GM19467 (cell line): ENCODE measurements around the gene ABHD2.
"Not testable (repeated sequence)": the region's sequence is repeated elsewhere in the genome, so short reads cannot be mapped to it uniquely, and the experiment has no call there.

Experiments
- ATAC-seq: cut with Tn5 transposase; IDR thresholded peaks from one replicate; pipeline ENCODE4 v1.9.1; 2021; ENCODE audit warnings: mild to moderate bottlenecking, moderate library complexity; ENCODE audit not compliant: unreplicated experiment

The ABHD2 gene

DNA sequence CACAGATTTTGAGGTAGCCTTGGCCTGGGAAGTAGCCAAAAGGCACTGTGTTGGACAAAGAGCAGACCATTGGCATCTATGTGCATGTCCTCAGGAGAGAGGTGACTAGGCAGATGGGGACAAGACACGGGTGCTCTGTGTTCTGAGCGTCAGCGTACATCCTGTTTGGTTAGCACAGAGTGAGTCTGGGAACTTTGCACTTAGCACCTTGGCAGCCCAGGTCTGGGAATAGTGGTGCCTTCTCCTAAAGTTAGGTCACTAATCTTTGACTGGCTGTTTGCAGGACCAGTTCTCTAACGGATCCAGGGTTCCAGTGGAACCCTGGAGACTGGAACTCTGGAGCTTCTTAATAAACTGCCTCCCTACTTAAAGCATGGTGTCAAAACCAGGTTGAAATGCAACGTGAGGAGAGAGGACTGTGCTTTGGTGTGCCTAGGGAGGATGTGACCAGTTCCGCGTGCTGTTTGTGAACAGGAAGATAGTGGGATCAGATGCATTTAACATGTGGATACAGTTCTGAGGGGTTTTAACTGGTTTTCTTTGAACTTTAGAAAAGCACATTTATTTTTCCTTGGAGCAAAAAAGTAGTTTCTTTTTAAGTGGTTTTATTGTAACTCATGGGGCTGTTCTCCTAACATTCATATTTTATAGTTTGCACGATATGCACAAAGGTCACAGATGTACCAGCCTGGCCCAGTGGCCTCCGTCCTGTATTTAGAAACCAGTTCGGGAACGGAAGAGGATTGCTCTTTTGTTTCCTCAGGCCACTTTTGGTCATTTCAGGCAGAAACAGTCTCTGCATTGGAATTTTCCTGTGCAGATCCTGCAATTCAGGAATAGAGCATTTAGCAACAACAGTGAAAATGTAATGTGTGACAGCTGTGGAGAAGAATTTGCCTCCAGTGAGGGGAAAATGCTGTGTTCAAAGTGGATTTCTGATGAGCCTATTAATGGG is 48.8 kb downstream of the ABHD2 start:
- ATAC-seq: no peak

GRCh38 chr15:89137926-89138325 is 49.7 kb downstream of the ABHD2 start:
- ATAC-seq: no peak

GRCh38 chr15:89138999-89139612 is 50.9 kb downstream of the ABHD2 start:
- ATAC-seq: no peak

DNA sequence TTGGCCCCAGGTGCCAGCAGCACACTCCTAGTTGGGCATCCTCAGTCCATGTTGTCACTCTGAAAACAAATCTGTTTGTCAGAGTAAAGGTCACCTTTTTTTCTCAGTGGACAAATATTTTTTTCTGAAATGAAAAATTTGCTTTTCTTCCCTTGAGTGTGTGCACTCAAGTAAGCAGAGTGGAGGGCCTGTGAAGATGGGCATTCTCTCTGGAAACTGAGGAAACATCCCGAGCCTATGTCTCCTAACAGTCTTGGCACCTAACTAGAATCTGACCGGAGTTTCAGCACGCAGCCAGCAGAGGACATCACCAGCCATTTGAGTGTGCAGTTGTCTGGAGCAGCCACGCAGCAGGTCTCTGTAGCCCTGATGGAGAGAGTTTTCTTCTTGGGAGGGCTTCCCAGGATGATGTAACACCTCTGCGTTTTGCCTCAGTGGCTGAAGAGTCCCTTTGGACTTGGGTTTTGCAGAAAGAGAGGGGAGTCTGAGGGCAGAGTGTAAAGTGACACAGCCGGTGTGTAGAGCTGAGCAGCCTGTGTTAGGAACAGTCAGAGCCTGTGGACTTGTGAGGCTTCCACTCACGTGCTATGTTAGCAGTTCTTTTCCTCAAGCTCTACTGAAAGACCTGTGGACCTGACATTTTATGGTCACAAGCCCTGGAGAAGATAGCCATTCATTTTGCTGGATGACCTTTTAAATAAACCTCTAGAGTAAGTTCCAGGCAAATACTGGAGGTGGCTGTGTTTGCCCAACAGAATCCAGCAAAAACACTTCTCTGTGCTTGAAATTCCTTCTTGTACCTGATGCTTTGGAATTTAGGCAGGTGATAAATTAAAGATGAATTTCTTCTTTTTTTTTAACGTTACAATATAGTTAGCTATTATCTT is 51.6 kb downstream of the ABHD2 start:
- ATAC-seq: no peak

- ATAC-seq: no peak
Measured at GRCh38 chr15:89140595-89140994, 52.3 kb downstream of the ABHD2 start.

GRCh38 chr15:89141159-89141558 is 52.9 kb downstream of the ABHD2 start:
- ATAC-seq: not testable (repeated sequence)

- ATAC-seq: no peak
Measured at GRCh38 chr15:89141885-89142284, 53.6 kb downstream of the ABHD2 start.

DNA sequence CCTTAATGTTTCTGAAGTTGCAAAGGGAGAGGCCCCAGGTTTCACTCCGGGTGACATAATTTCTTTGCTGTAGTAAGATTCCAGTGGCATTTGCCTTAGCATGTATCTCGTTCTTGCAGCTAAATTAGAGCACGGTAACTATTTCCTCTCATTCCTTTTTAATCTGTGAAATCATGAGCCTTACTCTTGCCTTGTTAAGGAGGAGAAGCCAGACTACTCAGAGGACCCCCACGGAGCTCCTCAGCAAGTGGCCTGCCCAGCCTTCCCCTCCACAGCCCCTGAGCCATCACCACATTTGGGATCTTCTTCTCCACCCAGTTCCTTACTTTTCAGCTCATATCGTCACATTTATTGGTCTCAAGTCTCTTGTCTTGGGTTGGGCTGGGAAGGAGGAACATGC is 54.2 kb downstream of the ABHD2 start:
- ATAC-seq: no peak

DNA sequence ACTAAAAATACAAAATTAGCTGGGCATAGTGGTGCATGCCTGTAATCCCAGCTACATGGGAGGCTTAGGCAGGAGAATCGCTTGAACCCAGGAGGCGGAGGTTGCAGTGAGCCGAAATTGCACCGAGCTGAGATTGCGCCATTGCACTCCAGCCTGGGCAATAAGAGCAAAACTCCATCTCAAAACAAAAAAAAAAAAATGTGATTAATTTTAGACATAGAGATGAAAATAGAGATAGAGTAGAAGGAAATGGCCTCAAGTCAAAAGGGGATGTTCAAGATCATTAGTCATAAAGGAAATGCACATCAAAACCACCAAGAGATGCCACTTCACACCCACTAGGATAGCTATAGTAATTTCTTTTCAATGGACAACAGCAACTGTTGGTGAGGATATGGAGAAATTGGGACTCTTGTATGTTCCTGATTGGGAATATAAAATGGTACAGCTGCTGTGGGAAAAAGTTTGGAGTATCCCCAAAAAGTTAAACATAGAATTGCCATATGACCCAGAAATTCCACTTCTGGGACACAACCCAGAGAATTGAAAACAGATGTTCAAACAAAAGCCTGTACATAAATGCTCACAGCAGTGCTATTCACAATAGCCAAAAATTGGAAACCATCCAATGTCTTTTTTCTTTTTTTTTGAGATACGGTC is 55.4 kb downstream of the ABHD2 start:
- ATAC-seq: no peak

DNA sequence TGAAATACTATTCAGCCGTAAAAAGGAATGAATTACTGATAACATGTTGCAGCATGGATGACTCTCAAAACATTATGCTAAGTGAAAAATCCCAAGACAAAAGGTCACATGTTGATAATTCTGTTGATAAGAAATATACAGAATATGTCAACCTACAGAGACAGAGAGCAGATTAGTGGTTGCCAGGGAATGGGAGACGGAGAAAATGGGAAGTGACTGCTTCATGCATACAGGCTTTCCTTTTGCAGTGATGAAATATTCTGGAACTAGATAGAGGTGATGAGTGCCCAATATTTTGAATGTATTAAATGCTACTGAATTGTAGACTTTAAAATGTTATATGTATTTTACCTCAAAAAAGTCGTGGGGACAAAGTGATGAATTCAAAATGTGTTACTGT is 56.2 kb downstream of the ABHD2 start:
- no peak for ATAC-seq

- no peak for ATAC-seq
Measured at GRCh38 chr15:89146366-89146765, 58.1 kb downstream of the ABHD2 start.

GRCh38 chr15:89148126-89148525 is 59.9 kb downstream of the ABHD2 start:
- ATAC-seq: no peak

- ATAC-seq: no peak
Measured at GRCh38 chr15:89149501-89150101, 61.3 kb downstream of the ABHD2 start.

- no peak for ATAC-seq
Measured at GRCh38 chr15:89150287-89150686, 62.0 kb downstream of the ABHD2 start.

DNA sequence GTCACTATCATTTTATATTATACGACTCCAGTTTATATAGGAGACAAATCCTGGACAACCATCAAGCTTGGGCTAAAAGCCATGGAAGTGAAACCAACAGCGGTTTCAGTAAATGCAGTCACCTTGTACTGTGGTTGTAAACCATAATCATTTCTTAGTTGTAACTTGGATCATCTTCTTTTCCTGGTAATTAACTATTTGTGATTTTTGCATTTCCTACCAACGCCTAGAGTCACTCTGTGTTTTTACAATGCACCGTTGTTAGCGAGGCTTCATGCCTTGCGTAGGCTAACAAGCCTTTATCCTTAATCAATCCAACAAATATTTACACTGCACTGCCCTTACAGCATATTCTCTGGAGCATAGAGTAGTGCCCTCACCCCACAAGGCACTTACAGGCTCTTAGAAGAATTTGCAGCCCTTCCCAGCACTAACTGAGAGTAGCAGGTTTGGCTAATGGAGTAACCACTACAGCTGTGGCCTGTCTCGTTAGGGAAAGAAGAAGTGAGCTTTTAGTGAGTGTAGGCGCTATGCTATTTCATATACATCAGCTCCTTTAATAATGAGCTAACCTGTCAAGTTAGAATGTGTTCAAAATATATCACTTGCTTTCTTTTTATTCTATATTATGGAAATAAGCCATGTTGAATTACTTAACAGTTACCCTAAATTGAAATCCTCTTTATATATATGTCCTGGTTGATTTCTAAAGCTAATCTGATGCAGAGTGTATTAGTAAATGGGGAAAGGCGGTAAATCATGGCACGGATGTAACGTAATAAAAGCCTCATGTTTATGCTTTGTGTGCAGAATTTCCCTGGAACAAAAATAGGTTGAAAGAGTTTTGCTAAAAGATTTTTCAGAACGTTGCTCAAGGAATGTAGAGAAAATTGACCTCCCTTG is 62.8 kb downstream of the ABHD2 start:
- no peak for ATAC-seq

GRCh38 chr15:89155122-89155521 is 66.9 kb downstream of the ABHD2 start:
- ATAC-seq: no peak

- no peak for ATAC-seq
Measured at GRCh38 chr15:89155656-89156055, 67.4 kb downstream of the ABHD2 start.

DNA sequence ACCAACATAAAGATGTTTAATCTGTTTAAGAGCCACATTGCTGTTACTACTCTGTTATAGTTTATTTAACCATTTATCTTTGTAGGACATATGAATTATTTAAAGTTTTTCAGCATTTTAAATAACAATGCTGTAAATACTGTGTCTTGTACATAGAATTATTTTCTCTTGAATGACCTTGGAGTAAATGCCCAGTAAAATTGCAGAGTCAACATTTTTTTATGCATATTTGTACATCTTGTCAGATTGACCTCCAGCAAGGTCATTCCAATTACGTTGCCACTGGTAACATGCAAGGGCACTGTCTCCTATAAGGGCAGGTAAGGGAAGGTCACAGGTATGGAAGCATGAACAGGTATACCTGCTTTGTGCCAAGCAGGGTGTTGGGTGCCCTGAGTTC is 68.8 kb downstream of the ABHD2 start:
- no peak for ATAC-seq

DNA sequence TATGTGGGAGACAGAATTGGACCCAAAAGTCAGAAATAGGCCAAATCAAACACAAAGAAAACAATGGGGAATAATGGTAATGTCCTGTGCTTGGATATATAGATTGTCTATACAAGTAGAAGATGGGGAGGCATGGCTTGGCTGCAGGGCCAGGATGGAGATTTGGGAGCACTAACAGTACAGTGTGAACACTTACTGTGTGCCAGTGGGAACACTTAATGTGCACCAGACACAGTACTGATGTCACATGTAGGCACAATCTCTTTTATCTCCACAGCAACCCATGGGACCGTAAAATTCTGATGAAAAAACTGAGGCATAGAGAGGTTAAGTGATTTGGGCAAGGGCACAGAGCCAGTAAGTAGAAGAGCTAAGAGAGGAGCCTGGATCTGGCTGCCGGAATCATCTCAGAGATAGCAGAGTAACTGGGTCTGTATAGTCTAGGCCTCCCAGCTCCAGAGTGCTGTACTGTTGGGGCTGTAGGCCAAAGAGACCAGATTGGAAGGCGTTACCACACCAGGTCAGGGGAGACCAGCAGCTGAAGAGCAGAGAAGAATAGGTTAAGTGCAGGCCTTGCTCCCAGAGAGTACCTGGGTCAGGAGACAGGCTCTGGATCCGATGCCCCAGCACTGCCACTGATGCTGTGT is 69.8 kb downstream of the ABHD2 start:
- ATAC-seq: no peak
